ENCODE measurements around the gene PMS1. TPM values are rescaled to one million over a fixed set of nuclear protein-coding genes. Genes with fewer than 3 reads are reported as not detected.

Gene PMS1
- polyA plus RNA-seq, 1 experiment: 5.4 TPM

- CTCF ChIA-PET: no interaction called here
- no peaks in the 10 kb centered on the region for H3K36me3 ChIP-seq (ENCODE audit: control insufficient read depth, insufficient read depth, low read length)
Observed at GRCh38 chr2:189900726-189901125, 116.5 kb downstream of the PMS1 start.

GRCh38 chr2:189901664-189902063 lies 117.4 kb downstream of the PMS1 start:
- ChIA-PET POLR2A (no interaction called here), CTCF (no interaction called here)
- TF ChIP-seq CTCF (IDR thresholded peaks at IDR 0.05; ENCODE audit: insufficient read depth, low read depth, low read length): no peak
- Histone ChIP-seq H3K4me3 (ENCODE audit: low read depth, low read length) (no peak overlapping the region), H3K27me3 (ENCODE audit: control insufficient read depth, insufficient read depth, low read length) (no peaks in the 10 kb centered on the region), H3K36me3 (ENCODE audit: control insufficient read depth, insufficient read depth, low read length) (no peaks in the 10 kb centered on the region)
- DNase-seq (ENCODE audit: low read depth): no peak

More at GRCh38 chr2:189900726-189901125, 116.5 kb downstream of the PMS1 start:
- no peak overlapping the region for H3K4me3 ChIP-seq (ENCODE audit: low read depth, low read length)
- no peak for DNase-seq (ENCODE audit: low read depth)
- TF ChIP-seq CTCF (IDR thresholded peaks at IDR 0.05; ENCODE audit: insufficient read depth, low read depth, low read length): no peak
- POLR2A ChIA-PET: no interaction called here
- H3K27me3 ChIP-seq (ENCODE audit: control insufficient read depth, insufficient read depth, low read length): no peaks in the 10 kb centered on the region

GRCh38 chr2:189913821-189914220 lies 129.6 kb downstream of the PMS1 start:
- Histone ChIP-seq H3K27me3 (ENCODE audit: control insufficient read depth, insufficient read depth, low read length) (no peaks in the 10 kb centered on the region), H3K36me3 (ENCODE audit: control insufficient read depth, insufficient read depth, low read length) (no peaks in the 10 kb centered on the region), H3K4me3 (ENCODE audit: low read depth, low read length) (no peak overlapping the region)
- POLR2A ChIA-PET: no interaction called here
- no peak for DNase-seq (ENCODE audit: low read depth)
- CTCF ChIA-PET: no interaction called here
- no peak for TF ChIP-seq CTCF (IDR thresholded peaks at IDR 0.05; ENCODE audit: insufficient read depth, low read depth, low read length)

GRCh38 chr2:189916651-189917050 lies 132.4 kb downstream of the PMS1 start:
- CTCF ChIA-PET: no interaction called here
- POLR2A ChIA-PET: no interaction called here
- TF ChIP-seq CTCF (IDR thresholded peaks at IDR 0.05; ENCODE audit: insufficient read depth, low read depth, low read length): no peak

More at GRCh38 chr2:189916651-189917050, 132.4 kb downstream of the PMS1 start:
- no peaks in the 10 kb centered on the region for H3K36me3 ChIP-seq (ENCODE audit: control insufficient read depth, insufficient read depth, low read length)
- H3K27me3 ChIP-seq (ENCODE audit: control insufficient read depth, insufficient read depth, low read length): no peaks in the 10 kb centered on the region
- H3K4me3 ChIP-seq (ENCODE audit: low read depth, low read length): no peak overlapping the region
- no peak for DNase-seq (ENCODE audit: low read depth)

Other genes with a start within 250 kb of the PMS1 start
- gene SLC40A1, start 203.7 kb upstream of the PMS1 start, polyA plus RNA-seq (2011; rRNA removed): 0.47 and 0.83 TPM in 2 replicates
- 24.1 and 49.6 TPM in 2 replicates for gene ASNSD1, start 123.0 kb upstream of the PMS1 start, polyA plus RNA-seq (2011; rRNA removed)
- 1.9 and 2.4 TPM in 2 replicates for gene ANKAR, start 109.8 kb upstream of the PMS1 start, polyA plus RNA-seq (2011; rRNA removed)
- gene OSGEPL1, start 21.7 kb upstream of the PMS1 start, polyA plus RNA-seq (2011; rRNA removed): 3.2 and 5.3 TPM in 2 replicates
- 39.6 and 77.5 TPM in 2 replicates for gene ORMDL1, start 111 bp upstream of the PMS1 start, polyA plus RNA-seq (2011; rRNA removed)

Measured in BJ (cell line).